DND-41 (cell line): ENCODE results near the gene GPR18.

Source experiments
- CTCF ChIP-seq: IDR thresholded peaks from 2 replicates; pipeline ENCODE4 v1.5.1; 2012; ENCODE audit warnings: borderline replicate concordance, low read length, moderate library complexity, mild to moderate bottlenecking; ENCODE audit not compliant: poor library complexity, severe bottlenecking; ENCODE audit errors: extremely low read depth
- EZH2 ChIP-seq: IDR thresholded peaks from 3 replicates; pipeline ENCODE4 v1.6.1; 2012; ENCODE audit warnings: borderline replicate concordance, low read depth, mild to moderate bottlenecking, moderate library complexity, low read length, inconsistent platforms; ENCODE audit not compliant: severe bottlenecking

- TF ChIP-seq CTCF (no peak), EZH2 (no peak)
These were observed 37.8 kb downstream of the GPR18 start for GRCh38 chr13:99220199-99220935.
